NCI-H2081 (cell line): ENCODE results near the gene MARK3.

Experiments used
- DNase-seq, 2 experiments: peaks; one replicate each; lab custom pipeline; 2025; lab: John Stamatoyannopoulos, UW

MARK3 gene

DNA sequence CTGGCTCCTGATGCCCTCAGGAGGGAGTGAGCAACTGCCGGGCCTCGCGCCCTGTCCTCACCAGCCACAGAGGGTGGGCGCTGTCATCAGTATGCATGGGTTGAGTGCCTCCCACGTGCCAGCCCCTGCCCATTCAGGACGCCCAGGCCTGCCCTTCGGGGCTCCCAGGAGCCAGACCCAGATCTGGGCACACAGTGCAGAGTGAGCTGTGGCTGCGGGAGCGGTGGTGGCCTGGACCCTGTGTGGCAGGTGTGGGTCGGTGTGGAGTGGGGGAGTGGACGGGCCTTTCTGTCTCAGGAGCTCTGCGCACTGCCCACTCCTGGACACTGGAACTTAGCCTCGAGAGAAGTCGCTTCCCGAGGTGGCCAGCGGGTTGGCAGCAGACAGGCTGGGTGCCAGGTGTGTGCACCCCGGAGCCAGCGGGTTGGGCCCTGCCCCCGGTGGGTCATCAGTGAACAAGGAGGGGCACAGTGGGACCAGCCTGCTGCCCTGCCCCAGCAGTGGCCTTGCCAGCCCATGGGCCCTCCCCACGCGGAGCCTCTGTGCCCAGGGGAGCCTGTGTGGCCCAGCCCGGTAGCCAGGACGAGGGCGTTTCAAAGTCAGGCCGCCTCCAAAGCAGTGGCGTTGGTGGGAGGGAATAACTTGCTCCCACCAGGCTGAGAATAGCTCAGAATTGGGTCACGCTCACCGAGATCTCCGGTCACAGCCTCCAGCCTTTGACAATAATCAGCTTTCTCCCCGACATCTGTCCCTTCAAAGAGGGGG is 153.3 kb downstream of the MARK3 start:
- no peak for DNase-seq

DNA sequence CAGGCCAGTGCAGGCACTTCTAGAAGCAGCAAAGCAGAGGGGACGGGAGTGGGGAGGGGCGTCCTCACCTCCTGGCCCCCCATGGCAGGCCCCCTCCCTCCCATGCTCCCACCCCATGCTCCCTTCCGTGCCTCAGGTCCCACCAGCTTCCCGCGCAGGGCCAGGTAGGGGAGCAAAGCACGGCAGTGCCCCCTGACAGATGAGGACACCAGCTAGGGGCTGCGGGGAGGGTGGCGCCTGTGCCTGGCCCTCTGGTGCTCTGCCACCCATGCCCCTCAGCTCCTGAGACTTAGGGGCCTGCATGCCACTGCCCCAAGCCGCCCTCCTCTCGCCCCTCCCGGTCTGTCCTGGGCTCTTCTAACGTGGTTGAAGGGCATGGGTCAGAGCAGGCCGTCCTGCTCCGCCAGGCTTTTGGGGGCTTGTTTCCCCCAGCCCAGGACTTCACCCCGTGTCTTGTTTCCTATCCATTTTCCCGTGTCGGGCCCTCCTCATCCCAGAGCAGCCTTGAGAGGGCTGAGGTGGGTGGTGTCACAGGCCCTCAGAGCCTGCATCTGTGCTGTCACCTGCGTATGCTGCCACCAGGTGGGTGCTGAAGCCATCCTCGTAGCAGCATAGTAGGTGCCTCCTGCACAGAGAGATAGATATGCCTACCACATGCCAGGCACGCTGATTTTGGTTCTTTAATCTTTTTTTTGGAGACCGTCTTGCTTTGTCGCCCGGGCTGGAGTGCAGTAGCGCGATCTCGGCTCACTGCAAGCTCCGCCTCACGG is 154.0 kb downstream of the MARK3 start:
- peak in 1 of 2 experiments; percentile 16 for DNase-seq

DNA sequence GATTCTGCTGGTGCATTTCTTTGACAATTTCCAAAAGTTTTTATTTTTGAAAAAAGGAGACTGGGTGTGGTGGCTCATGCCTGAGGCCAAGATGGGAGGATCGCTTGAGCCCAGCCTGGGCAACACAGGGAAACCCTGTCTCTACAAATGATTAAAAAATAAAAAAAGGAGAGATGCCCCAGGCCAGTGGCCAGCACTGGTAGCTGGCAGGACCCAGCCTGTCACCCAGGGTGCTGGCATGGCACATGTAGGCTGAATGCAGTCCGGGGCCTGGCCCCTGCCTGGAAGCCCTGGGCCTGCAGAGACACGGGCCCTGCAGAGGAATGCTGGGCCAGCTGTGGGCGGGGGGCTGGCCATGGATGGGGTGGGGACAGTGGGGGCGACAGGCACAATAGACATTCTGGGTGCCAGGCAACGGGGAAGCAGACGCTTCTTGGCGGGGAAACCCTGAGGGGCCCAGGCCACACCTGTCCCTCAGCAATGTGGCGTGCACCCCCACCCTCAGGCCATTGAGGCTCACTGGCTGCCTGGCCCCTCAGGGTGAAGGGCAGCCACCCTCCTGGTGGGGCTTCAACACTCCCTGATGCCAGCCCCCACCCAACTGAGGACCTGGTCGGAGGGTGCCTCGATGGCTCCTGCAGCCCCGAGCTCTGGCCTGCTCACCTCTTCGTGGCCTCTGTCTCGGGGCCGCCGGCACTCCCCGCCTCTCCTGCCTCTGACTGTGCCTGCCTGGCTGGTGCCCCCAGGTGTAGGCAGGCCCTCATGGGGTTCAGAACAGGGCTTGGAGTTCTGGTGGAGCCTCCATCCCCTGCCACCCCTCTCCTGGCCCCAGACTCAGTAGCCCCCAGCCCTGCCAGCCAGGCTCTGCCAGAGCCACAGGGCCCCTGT is 155.8 kb downstream of the MARK3 start:
- DNase-seq: no peak

DNA sequence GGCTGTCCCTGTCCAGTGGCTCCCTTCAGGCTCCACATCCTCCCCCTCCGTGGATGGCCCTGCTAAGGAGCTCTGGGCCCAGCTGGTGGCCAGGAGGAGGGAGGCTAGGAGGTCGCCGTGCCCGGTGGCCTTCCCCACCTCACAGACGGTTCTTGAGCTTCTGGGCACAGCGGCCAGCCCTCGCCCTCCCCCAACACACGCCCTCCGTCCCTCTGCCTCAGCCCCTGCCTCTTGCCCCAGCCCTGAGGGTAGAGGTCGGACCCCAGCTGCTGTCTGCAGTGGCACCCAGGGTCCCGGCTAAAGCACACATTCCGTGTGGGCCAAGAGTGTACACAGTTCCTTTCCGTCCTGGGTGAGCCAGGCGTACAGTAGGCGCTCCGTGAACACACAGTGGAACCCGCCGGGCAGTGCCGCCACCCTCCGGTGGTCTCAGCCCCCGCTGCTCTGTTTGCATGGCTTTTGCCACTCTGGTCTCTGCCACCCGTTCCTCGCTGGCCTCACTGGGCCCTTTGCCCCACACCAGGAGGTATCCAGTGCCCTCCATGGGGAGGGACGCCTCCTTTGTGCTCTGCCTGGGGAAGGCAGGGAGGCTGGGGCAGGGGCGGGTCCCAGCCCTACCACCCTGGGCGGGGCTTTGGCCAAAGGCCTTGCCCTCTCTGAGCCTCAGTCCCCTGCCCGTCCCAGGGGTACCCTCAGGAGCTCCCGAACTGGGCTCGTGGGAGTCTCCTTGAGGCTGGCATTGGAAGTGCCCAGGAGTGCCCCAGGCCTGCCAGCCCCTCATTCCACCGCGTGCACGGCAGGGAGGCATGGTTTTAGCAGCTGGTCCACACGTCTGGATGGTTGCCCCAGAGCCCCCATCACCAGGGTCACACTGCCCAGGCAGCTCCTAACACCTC is 156.7 kb downstream of the MARK3 start:
- DNase-seq: no peak

DNA sequence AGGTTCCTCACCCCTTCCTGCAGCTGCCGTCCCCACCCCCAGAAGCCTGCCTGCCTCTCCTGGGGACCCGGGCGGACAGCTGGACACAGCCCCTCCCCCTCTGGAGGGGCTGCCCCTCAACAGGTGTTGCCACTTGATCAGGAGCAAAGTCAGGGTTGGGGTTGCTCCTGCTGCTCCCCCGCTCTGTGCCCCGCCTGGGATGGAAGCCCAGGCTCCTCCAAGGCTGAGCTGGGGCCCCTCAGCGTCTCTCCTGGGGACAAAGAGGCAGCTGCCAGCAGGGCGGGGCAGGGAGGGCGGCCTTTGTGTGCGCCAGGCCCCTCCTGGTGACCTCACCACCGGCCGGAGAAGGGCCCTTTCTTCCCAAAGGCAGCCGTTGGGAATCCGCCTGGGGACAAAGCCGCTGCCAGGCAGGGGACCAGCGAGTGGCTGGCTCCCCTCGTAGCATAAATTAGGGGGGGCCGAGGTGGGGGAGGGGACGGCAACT is 157.4 kb downstream of the MARK3 start:
- DNase-seq: peak; percentile 34 to 49

DNA sequence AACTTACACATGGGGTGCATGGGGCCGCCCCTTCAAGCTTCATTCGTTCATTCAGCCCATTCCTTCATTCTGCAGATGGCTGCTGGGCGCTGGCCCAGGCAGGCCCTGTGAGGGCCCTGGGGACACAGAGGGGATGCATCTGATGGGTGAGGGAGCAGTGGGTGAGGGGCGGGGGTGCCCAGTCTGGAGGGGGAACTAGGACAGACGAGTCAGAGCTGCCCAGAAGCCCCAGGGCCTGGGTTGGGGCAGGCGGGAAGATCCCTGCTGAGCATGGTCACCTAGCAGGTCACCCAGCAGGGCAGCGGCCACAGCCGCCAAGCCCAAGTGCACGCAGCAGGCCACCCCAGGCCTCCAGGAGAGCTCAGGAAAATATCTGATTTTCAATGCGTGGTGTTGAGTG is 157.9 kb downstream of the MARK3 start:
- DNase-seq: no peak

DNA sequence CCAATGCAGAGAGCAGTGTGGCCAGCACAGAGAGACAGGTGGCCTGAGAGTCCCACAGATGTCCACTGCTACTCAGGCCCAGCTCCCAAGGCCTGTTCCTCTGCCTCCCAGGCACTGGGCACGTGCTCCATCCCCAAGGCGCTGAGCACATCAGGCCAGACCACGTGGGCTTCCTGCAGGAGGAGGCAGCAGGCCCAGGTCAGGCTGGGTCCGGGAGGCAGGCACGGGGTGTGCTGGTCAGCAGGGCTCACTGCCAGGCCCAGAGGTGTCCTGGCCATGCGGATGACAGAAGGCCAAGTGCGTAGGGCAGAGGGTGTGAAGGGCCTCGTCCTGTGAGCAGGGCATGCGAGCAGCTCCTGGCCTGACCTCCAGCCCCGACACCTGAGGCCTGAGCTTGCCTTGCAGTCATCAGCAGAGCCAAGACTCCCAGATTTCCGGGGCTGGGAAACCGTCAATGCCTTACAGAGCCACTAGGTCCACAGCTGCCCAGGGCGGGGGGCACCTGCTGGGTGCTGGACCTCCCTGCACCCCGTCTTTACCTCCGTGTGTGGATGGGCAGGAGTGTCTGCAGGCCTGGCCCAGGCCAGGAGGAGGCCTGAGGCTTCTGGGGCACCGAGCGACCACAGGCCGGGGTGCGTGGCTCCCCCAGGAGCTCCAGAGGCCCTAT is 158.6 kb downstream of the MARK3 start:
- no peak for DNase-seq

DNA sequence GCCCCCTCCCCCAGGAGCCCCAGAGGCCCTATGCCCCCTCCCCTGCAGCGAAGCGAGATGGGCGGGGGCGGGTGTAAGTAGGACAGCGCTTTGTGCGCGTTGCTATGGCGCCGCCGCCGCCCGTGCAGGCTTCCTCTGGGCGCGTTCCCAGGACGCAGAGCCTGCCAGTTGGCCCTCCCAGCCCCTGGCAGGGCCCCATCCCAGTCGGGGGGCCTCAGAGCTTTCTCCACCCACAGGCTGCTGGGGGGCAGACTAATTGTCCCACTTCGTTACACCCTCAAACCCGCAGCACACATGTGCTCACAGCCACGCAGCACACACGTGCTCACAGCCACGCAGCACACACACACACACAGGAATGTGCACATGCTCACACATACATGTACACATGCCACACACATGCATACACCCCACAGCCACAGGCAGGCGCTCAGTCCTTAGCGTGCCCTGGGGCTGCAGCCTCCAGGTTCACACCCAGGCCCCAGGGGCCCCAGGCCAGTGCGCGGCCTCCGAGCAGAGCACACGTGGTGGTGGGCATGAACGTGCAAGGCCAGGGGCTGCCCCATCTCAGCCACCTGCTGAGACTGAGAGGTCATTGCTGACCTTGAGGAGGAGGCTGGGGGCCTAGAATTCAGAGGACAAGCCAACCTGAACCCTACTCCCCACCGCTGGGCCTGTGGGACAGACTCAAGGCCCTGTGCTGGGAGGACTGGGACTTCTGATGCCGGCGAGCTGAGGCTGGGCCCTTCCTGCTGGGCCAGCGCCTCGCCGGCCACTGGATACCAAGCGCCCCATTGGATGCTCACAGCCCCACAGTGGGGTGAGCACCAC is 159.4 kb downstream of the MARK3 start:
- DNase-seq: no peak

DNA sequence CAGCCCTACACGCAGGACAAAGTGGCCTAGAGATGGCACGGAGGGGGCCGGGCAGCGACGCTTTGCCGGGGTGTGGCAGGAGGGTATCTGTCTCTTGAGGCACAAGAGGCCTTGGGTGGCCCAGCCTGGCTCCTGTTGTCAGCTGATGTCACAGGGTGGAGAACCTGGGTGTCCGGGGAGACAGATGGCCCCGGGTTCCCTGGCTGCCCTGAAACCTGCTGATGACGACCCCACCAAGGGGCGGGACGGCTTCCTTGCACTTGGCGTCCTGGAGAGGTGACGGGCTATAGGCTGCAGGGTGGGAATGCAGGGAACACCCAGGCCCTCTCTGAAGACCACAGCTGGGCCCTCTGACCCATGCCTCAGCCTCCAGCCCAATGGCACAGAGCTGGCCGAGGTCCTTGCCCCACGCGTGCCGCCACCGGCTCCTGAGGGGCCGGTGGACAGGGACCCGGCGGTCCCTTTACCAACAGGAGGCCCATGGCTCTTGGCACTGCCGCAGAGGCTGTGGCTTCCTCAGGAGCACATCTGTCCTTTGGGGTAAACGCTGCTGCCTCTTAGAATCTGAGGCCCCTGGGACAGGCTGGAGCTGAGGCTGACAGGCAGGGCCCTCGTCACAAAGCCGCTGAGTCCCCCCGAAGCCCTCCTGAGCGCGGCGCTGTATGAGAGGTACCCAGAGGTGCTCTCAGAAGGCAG is 160.2 kb downstream of the MARK3 start:
- DNase-seq: no peak

DNA sequence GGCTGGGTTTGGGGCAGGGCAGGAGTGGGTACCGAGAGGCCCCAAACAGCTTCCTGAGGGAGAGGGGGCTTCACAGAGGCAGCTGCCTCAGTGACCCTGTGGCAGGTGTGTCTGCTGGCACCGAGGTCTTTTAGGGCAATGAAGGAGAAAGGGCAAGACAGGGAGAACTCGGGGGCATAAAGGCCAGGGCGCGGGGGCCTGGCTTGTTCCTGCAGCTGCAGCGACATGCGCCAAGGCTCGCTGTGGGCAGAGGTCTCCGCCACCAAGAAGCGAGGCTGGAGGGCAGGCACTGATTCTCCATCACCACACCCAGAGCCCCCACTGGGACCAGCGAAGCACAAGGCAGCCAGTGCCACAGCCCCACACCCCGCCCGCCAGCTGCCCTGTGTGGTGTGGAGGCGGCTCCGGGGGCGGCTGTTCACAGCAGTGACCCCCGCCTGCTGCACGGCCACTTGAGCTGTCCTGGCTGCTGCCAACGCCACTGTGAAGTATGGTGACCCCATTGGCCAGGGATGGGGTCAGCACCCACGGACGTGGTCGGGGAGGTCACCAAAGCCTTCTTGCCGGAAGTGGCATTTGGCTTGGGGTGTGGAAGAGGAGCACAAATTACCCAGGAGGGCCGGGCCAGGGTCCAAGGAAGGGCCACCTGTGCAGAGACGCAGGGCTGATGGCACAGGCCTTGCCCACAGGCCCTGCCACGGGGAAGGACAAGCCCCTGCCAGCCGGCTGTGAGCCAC is 160.9 kb downstream of the MARK3 start:
- no peak for DNase-seq

DNA sequence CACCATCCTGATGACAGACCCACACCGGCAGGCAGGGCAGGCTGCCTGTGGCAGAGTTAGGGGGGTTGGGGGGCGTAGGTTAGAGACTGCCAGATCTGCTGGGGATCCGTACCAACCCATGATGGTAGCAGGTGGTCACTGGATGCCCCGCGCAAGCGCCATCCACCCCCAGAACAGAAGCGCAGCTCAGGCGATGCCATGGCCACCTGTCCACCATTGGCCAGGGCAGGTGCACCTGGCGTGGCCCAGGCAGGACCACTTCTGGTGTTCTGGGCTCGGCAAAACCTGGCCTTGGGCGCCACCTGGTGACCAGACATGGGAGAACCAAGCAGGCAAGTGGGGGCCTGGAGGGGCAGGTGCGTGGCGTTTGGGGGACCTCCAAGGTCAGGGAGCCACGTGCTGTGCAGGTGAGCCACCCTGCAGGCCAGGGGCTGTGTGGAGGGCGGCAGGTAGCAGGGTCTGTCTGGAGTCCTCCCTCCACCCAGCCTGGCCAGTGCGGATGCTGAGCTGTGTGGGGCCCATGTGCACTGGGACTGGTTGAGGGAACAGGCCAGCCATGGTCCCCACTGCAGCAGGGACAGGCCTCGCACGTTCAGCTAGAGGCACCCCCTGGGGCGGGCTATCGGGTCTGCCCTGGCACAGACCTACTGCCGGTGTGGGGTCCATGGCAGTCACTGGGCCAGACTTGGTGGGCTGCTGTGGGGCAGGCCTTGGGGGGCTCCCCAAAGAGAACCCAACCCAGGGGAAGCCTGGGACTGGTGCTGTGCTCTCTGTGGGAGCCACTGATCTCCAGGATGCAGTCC is 161.6 kb downstream of the MARK3 start:
- peak; percentile 72 to 79 for DNase-seq

DNA sequence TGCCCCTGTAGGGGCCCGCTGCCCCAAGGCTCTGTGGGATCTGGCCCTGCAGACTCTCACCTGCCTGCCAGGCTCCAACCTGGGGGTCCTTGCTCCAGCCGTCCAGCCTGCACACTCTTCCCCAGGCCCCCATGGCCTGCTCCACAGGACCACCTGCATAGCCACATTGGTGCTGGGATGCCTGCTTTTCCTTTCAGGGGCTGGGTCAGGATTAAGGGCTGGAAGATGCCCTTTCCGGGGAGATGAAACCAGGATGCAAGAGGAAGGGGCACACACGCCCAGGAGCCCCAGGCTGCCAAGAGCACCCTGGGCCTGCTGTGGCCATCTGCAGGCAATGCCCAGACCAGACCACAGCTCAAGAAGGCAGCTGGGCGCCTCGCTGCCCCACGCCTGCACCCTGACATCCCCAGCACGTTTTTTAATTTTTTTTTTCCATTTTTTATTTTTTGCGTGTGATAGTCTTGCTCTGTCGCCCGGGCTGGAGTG is 162.3 kb downstream of the MARK3 start:
- no peak for DNase-seq

DNA sequence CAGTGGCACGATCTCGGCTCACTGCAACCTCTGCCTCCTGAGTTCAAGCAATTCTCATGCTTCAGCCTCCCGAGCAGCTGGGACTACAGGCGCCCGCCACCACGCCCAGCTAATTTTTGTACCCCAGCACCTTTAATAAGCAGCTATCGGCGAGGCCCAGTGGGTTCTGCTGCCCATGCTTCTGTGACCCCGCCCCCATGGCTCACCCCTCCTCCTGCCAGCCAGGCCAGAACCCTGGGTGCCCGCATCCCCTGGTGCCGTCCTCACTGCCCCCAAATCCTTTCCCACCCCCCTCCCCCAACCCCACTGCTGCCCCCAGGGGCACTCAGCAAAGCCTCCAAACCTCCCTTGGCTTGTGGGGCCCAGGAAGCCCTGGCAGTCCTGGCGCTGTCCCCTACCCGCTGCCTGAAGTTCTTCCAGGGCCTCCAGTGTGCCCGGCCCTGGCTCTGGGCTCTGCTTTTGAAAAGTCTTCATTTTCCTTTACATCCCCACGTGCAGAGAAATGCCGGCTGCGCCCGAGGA is 162.8 kb downstream of the MARK3 start:
- no peak for DNase-seq

DNA sequence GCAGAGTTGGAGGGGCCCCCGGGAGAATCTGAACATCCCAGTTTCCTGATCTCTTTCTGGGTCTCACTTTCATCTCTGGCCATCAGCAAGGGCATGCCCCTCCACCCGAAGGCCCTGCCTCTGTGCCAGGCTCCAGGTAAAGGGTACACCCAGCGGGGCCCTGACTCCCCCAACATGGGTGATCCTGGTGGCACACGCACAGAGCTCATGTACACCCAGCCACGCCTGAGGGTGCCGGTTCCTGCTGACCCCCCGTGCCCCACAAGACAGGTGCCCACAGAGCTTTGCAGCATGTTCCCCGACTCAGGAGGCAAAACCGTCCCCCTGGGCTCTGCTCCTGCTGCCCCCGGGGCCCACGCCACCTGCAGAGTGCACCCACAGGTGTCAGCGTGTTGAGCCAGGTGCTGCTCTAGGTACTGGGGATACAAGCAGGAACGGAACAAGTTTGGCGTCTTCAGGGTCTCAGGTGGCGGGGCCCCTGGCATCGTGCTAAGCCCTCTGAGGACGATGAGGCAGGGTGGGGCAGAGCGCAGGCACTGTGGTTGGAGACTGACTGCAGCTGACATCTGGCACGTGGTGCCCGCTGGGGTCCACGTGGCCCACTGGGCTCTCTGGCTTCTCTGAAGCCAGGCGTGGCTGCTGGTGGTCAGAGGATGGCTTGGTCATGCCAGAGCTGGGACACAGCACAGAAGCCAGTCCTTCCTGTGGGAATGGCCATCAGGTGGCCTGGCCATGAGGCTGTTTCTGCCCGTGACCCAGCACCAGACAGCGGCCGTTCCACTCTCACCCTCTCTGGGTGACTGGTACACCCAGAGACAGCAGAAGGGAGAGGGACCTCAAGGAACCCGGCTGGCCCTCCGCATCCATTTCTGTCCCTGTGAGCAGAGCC is 163.5 kb downstream of the MARK3 start:
- no peak for DNase-seq

DNA sequence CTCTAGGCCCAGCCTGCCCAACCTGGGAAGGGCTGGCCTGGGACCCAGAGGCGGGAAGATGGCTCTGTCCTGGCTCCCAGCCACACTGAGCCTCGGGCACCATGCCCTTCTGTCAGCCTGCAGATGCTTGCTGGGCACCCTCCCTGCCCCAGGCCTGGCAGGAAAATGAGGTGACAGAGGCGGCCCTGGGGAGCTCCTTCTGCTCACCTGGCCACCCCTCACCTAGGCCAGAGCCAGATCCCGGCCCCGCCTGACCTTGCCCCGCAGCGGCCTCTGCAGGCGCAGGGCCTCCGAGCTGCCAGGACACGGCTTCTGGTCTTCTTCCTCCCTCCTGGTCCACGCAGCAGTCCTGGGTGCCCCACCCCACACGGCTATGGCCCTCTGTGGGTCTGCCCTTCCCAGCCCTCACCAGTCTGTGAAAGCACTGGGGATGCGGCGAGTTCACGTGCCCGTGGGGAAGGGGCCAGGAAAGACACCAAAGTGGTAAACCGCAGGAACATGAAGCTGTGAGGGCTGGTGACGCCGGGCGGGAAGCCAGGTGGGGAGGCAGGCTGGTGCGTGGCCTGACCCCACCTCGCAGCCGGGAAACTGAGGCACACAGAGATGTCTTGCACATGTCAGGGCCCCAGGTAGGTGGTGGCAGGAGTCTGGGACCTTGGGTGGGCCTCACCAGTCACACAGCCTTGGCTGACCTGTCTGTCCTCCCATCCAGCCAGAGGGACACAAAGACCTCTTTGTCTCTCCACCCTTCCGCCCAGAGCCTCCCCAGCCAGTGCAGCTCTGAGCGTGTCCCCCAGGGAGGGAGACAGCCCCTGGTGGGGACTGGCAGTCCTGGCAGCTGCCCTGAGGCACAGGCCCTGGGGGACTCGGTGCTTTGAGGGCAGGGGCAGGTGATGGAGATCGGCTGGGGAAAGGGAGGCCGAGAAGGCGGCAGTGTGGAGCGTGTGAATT is 164.4 kb downstream of the MARK3 start:
- DNase-seq: no peak
